HL-60 (cell line): ENCODE results near the gene SLC18A2.
A peak's percentile ranks its signal among the peaks of the same experiment; 100 is the strongest.
"Not testable (repeated sequence)": the region's sequence is repeated elsewhere in the genome, so short reads cannot be mapped to it uniquely, and the experiment has no call there.

Experiments
- DNase-seq, 2 experiments: peaks; one replicate each; pipeline ENCODE4 v3.0.0-alpha.2; 2010 to 2020; ENCODE audit warnings: low read depth in 1 of 2, low spot score in 1 of 2
- H3K27ac ChIP-seq: fragments of 250-450 bp; sonication (Bioruptor Pico); replicated peaks from 2 replicates; pipeline ENCODE4 v1.5.1; 2020; ENCODE audit warnings: mild to moderate bottlenecking, moderate library complexity
- H3K27me3 ChIP-seq: fragments of 250-450 bp; sonication (Bioruptor Pico); 2 replicates; pipeline ENCODE4 v1.5.1; 2021; ENCODE audit warnings: mild to moderate bottlenecking, moderate library complexity; ENCODE audit not compliant: insufficient read depth, poor library complexity, severe bottlenecking
- H3K4me3 ChIP-seq: replicated peaks from 2 replicates; pipeline ENCODE4 v1.5.1; 2011; ENCODE audit warnings: mild to moderate bottlenecking, control low read depth, low read length; ENCODE audit not compliant: insufficient read depth
- GABPA ChIP-seq: IDR thresholded peaks from 2 replicates; pipeline ENCODE4 v1.6.1; 2012; ENCODE audit warnings: low read depth
- POLR2AphosphoS5 ChIP-seq: IDR thresholded peaks from 2 replicates; pipeline ENCODE4 v1.6.1; 2012; ENCODE audit warnings: low read depth
- SPI1 ChIP-seq: IDR thresholded peaks from 2 replicates; pipeline ENCODE4 v1.6.1; 2012; ENCODE audit warnings: low read depth, mild to moderate bottlenecking, borderline replicate concordance
- TF ChIP-seq, protein P1 (sequence below): IDR thresholded peaks from 2 replicates; pipeline ENCODE4 v1.6.1; 2012; ENCODE audit warnings: low read depth; ENCODE audit not compliant: insufficient replicate concordance
- TF ChIP-seq, protein P2 (sequence below): IDR thresholded peaks from one replicate; pipeline ENCODE4 v1.5.1; 2011; ENCODE audit warnings: low read length, control low read depth, inconsistent platforms; ENCODE audit not compliant: insufficient read depth

SLC18A2 gene

GRCh38 chr10:117223693-117224430 is 17.1 kb upstream of the SLC18A2 start:
- DNase-seq = no peak
- no peaks in the 10 kb centered on the region for H3K27me3 ChIP-seq
- no peak overlapping the region for H3K4me3 ChIP-seq
- TF ChIP-seq, protein P1, sequence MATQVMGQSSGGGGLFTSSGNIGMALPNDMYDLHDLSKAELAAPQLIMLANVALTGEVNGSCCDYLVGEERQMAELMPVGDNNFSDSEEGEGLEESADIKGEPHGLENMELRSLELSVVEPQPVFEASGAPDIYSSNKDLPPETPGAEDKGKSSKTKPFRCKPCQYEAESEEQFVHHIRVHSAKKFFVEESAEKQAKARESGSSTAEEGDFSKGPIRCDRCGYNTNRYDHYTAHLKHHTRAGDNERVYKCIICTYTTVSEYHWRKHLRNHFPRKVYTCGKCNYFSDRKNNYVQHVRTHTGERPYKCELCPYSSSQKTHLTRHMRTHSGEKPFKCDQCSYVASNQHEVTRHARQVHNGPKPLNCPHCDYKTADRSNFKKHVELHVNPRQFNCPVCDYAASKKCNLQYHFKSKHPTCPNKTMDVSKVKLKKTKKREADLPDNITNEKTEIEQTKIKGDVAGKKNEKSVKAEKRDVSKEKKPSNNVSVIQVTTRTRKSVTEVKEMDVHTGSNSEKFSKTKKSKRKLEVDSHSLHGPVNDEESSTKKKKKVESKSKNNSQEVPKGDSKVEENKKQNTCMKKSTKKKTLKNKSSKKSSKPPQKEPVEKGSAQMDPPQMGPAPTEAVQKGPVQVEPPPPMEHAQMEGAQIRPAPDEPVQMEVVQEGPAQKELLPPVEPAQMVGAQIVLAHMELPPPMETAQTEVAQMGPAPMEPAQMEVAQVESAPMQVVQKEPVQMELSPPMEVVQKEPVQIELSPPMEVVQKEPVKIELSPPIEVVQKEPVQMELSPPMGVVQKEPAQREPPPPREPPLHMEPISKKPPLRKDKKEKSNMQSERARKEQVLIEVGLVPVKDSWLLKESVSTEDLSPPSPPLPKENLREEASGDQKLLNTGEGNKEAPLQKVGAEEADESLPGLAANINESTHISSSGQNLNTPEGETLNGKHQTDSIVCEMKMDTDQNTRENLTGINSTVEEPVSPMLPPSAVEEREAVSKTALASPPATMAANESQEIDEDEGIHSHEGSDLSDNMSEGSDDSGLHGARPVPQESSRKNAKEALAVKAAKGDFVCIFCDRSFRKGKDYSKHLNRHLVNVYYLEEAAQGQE = no peak
- TF ChIP-seq POLR2AphosphoS5 = no peak
- TF ChIP-seq SPI1 = no peak
- no peak for TF ChIP-seq GABPA
- TF ChIP-seq, protein P2, sequence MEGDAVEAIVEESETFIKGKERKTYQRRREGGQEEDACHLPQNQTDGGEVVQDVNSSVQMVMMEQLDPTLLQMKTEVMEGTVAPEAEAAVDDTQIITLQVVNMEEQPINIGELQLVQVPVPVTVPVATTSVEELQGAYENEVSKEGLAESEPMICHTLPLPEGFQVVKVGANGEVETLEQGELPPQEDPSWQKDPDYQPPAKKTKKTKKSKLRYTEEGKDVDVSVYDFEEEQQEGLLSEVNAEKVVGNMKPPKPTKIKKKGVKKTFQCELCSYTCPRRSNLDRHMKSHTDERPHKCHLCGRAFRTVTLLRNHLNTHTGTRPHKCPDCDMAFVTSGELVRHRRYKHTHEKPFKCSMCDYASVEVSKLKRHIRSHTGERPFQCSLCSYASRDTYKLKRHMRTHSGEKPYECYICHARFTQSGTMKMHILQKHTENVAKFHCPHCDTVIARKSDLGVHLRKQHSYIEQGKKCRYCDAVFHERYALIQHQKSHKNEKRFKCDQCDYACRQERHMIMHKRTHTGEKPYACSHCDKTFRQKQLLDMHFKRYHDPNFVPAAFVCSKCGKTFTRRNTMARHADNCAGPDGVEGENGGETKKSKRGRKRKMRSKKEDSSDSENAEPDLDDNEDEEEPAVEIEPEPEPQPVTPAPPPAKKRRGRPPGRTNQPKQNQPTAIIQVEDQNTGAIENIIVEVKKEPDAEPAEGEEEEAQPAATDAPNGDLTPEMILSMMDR = no peak
- H3K27ac ChIP-seq = no peak overlapping the region

- Histone ChIP-seq H3K27ac (no peak overlapping the region), H3K4me3 (no peak overlapping the region), H3K27me3 (no peaks in the 10 kb centered on the region)
- no peak for DNase-seq
- TF ChIP-seq SPI1 (no peak), GABPA (no peak)
These were observed 16.0 kb upstream of the SLC18A2 start for GRCh38 chr10:117224881-117225280.

GRCh38 chr10:117226813-117227451 is 14.0 kb upstream of the SLC18A2 start:
- TF ChIP-seq, protein P2 = peak; percentile 80
- TF ChIP-seq, protein P1 = no peak
- peak; percentile 49; the same call in 1 of the 2 replicates for TF ChIP-seq SPI1
- H3K27ac ChIP-seq = no peak overlapping the region
- peak in 1 of 2 experiments; percentile 55 for DNase-seq
- no peak overlapping the region for H3K4me3 ChIP-seq
- H3K27me3 ChIP-seq = no peaks in the 10 kb centered on the region

GRCh38 chr10:117228210-117228609 is 12.7 kb upstream of the SLC18A2 start:
- no peak overlapping the region for H3K27ac ChIP-seq
- no peak for DNase-seq
- no peak for TF ChIP-seq POLR2AphosphoS5
- TF ChIP-seq, protein P2 = no peak
- TF ChIP-seq GABPA = no peak
- no peak overlapping the region for H3K4me3 ChIP-seq
- H3K27me3 ChIP-seq = no peaks in the 10 kb centered on the region

GRCh38 chr10:117230107-117230506 is 10.8 kb upstream of the SLC18A2 start:
- not testable (repeated sequence) for H3K4me3 ChIP-seq, H3K27me3 ChIP-seq, H3K27ac ChIP-seq, DNase-seq
